ENCODE data around the gene TPI1. TPM values are rescaled to one million over a fixed set of nuclear protein-coding genes. Genes with fewer than 3 reads are reported as not detected.

TPI1 gene
- total RNA-seq, 1 experiment from 2014 or later = 1,259 TPM

DNA sequence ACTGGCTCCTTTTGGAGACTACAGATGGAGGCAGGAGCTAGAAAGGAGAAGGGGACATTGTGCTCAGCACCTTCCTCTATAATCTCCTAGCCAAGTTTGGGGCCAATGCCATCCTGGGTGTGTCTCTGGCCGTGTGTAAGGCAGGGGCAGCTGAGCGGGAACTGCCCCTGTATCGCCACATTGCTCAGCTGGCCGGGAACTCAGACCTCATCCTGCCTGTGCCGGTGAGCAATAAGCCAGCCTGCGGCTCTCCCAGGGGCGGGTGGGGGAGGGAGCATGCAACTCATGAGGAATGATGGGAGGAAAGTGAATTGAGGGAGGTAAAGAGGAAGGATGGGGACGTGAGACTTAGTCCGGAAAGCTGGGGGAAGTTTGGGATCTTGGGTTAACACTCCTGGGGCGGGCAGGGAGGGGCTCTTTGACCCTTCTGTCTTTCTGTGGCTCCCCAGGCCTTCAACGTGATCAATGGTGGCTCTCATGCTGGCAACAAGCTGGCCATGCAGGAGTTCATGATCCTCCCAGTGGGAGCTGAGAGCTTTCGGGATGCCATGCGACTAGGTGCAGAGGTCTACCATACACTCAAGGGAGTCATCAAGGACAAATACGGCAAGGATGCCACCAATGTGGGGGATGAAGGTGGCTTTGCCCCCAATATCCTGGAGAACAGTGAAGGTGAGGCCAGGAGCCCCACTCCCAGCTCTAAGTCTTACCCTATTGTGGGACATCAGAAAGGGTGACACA is 50.3 kb downstream of the TPI1 start:
- H3K9ac ChIP-seq (ENCODE audit: low read length) = no peak overlapping the region
- ATAC-seq = no peak
- H3K9me2 ChIP-seq (replicated peaks; ENCODE audit: low read length) = no peaks in the 10 kb centered on the region
- DNase-seq = no peak
- H3K4me3 ChIP-seq (ENCODE audit: low read length) = no peak overlapping the region
- H3K4me2 ChIP-seq (ENCODE audit: low read length) = no peak overlapping the region
- POLR2A ChIA-PET (ENCODE audit: unreplicated experiment) = no interaction called here
- BruUV-seq (replicated peaks) = no TSS peak
- TF ChIP-seq, protein P1, sequence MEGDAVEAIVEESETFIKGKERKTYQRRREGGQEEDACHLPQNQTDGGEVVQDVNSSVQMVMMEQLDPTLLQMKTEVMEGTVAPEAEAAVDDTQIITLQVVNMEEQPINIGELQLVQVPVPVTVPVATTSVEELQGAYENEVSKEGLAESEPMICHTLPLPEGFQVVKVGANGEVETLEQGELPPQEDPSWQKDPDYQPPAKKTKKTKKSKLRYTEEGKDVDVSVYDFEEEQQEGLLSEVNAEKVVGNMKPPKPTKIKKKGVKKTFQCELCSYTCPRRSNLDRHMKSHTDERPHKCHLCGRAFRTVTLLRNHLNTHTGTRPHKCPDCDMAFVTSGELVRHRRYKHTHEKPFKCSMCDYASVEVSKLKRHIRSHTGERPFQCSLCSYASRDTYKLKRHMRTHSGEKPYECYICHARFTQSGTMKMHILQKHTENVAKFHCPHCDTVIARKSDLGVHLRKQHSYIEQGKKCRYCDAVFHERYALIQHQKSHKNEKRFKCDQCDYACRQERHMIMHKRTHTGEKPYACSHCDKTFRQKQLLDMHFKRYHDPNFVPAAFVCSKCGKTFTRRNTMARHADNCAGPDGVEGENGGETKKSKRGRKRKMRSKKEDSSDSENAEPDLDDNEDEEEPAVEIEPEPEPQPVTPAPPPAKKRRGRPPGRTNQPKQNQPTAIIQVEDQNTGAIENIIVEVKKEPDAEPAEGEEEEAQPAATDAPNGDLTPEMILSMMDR (conservative IDR thresholded peaks at IDR 0.05; ENCODE audit: low read depth, low read length) = no peak
- no peak for TF ChIP-seq EZH2 (IDR thresholded peaks at IDR 0.05; ENCODE audit: low read length, unreplicated experiment)
- no peak for TF ChIP-seq EZH2phosphoT487 (IDR thresholded peaks at IDR 0.05; ENCODE audit: borderline replicate concordance, low read length)
- no peaks in the 10 kb centered on the region for H3K9me3 ChIP-seq (ENCODE audit: low read length)
- CTCF ChIA-PET = no interaction called here
- H3K27me3 ChIP-seq (ENCODE audit: low read length) = no peaks in the 10 kb centered on the region
- no peaks in the 10 kb centered on the region for H4K20me1 ChIP-seq (ENCODE audit: low read length)
- H3K27ac ChIP-seq (ENCODE audit: low read length) = no peak overlapping the region
- no peak overlapping the region for H2AFZ ChIP-seq (ENCODE audit: low read length)
- intact Hi-C loops (cut with micrococcal nuclease) = no loop called here
- H3K4me1 ChIP-seq (ENCODE audit: insufficient read depth, low read length) = 0 out of 2 replicates have a peak, but pooled peaks cover 4% of the 10 kb centered on the region
- H3K79me2 ChIP-seq (ENCODE audit: low read length) = peaks cover 15% of the 10 kb centered on the region
- H3F3A ChIP-seq (ENCODE audit: low read length, unreplicated experiment) = no peaks in the 10 kb centered on the region
- H3K36me3 ChIP-seq (ENCODE audit: low read depth, low read length) = no peaks in the 10 kb centered on the region

DNA sequence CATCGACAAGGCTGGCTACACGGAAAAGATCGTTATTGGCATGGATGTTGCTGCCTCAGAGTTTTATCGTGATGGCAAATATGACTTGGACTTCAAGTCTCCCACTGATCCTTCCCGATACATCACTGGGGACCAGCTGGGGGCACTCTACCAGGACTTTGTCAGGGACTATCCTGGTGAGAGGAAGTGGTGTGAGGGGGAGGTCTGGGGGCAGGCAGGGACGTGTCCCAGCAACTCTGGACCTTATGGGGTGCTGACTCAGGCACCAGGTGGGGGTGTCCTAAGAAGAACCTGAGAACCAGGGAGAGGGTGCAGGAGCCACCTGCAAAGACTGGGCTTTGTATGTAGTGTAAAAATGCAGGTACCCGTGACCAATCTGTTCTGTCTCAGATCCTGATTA is 52.3 kb downstream of the TPI1 start:
- no peak overlapping the region for H3K4me3 ChIP-seq (ENCODE audit: low read length)
- no peaks in the 10 kb centered on the region for H3K36me3 ChIP-seq (ENCODE audit: low read depth, low read length)
- intact Hi-C loops (cut with micrococcal nuclease) = no loop called here
- no peaks in the 10 kb centered on the region for H3K9me2 ChIP-seq (replicated peaks; ENCODE audit: low read length)
- TF ChIP-seq, protein P1 (conservative IDR thresholded peaks at IDR 0.05; ENCODE audit: low read depth, low read length) = 0 out of 2 replicates have a peak, but pooled peaks have one; percentile 20
- TF ChIP-seq EZH2phosphoT487 (IDR thresholded peaks at IDR 0.05; ENCODE audit: borderline replicate concordance, low read length) = no peak
- H4K20me1 ChIP-seq (ENCODE audit: low read length) = no peaks in the 10 kb centered on the region
- BruUV-seq (replicated peaks) = no TSS peak
- DNase-seq (no peak), ATAC-seq (no peak)
- no peak overlapping the region for H3K27ac ChIP-seq (ENCODE audit: low read length)
- POLR2A ChIA-PET (ENCODE audit: unreplicated experiment) = no interaction called here
- no peaks in the 10 kb centered on the region for H3F3A ChIP-seq (ENCODE audit: low read length, unreplicated experiment)
- peaks cover 14% of the 10 kb centered on the region for H3K79me2 ChIP-seq (ENCODE audit: low read length)
- no peak overlapping the region for H3K9ac ChIP-seq (ENCODE audit: low read length)
- H3K4me1 ChIP-seq (ENCODE audit: insufficient read depth, low read length) = peaks cover 7% of the 10 kb centered on the region
- H2AFZ ChIP-seq (ENCODE audit: low read length) = no peak overlapping the region
- no peak overlapping the region for H3K4me2 ChIP-seq (ENCODE audit: low read length)
- H3K27me3 ChIP-seq (ENCODE audit: low read length) = no peaks in the 10 kb centered on the region
- CTCF ChIA-PET = no interaction called here
- no peaks in the 10 kb centered on the region for H3K9me3 ChIP-seq (ENCODE audit: low read length)

Other genes starting within 250 kb of the TPI1 start
- gene LPAR5, start 231.6 kb upstream of the TPI1 start, total RNA-seq (2014; rRNA removed) = 2.3 and 4.3 TPM in 2 replicates
- 0.77 TPM in 1 of 2 replicates, not detected in the other for gene ACRBP, start 220.1 kb upstream of the TPI1 start, total RNA-seq (2014; rRNA removed)
- gene ING4, start 204.4 kb upstream of the TPI1 start, total RNA-seq (2014; rRNA removed) = 17.0 and 23.8 TPM in 2 replicates
- 19.6 and 22.3 TPM in 2 replicates for gene ZNF384, start 178.2 kb upstream of the TPI1 start, total RNA-seq (2014; rRNA removed)
- gene PIANP, start 166.7 kb upstream of the TPI1 start, total RNA-seq (2014; rRNA removed) = not detected in 2 replicates
- gene COPS7A, start 143.5 kb upstream of the TPI1 start, total RNA-seq (2014; rRNA removed) = 82.3 and 86.9 TPM in 2 replicates
- 222 and 248 TPM in 2 replicates for gene MLF2, start 114.4 kb upstream of the TPI1 start, total RNA-seq (2014; rRNA removed)
- gene PTMS, start 101.2 kb upstream of the TPI1 start, total RNA-seq (2014; rRNA removed) = 46.4 and 84.7 TPM in 2 replicates
- 0.40 and 0.58 TPM in 2 replicates for gene LAG3, start 95.0 kb upstream of the TPI1 start, total RNA-seq (2014; rRNA removed)
- 0.23 TPM in 1 of 2 replicates, not detected in the other for gene CD4, start 78.0 kb upstream of the TPI1 start, total RNA-seq (2014; rRNA removed)
- not detected in 2 replicates for gene GPR162, start 45.7 kb upstream of the TPI1 start, total RNA-seq (2014; rRNA removed)
- 9.3 and 24.4 TPM in 2 replicates for gene P3H3, start 39.1 kb upstream of the TPI1 start, total RNA-seq (2014; rRNA removed)
- 1.8 TPM in 1 of 2 replicates, not detected in the other for gene GNB3, start 26.6 kb upstream of the TPI1 start, total RNA-seq (2014; rRNA removed)
- 52.1 and 92.0 TPM in 2 replicates for gene CDCA3, start 16.2 kb upstream of the TPI1 start, total RNA-seq (2014; rRNA removed)
- gene USP5, start 15.4 kb upstream of the TPI1 start, total RNA-seq (2014; rRNA removed) = 107 and 113 TPM in 2 replicates
- 8.4 and 9.2 TPM in 2 replicates for gene SPSB2, start 5.8 kb downstream of the TPI1 start, total RNA-seq (2014; rRNA removed)
- gene LRRC23, start 37.3 kb downstream of the TPI1 start, total RNA-seq (2014; rRNA removed) = 5.1 and 13.6 TPM in 2 replicates
- gene ENO2, start 47.0 kb downstream of the TPI1 start, total RNA-seq (2014; rRNA removed) = 30.2 and 35.2 TPM in 2 replicates
- gene ATN1, start 60.4 kb downstream of the TPI1 start, total RNA-seq (2014; rRNA removed) = 11.6 and 41.5 TPM in 2 replicates
- gene RNU7-1, start 76.3 kb downstream of the TPI1 start, total RNA-seq (2014; rRNA removed) = not detected in 2 replicates
- 125 and 130 TPM in 2 replicates for gene C12orf57, start 76.5 kb downstream of the TPI1 start, total RNA-seq (2014; rRNA removed)
- 22.5 and 28.4 TPM in 2 replicates for gene PTPN6, start 83.8 kb downstream of the TPI1 start, total RNA-seq (2014; rRNA removed)
- 353 and 376 TPM in 2 replicates for gene PHB2, start 103.1 kb downstream of the TPI1 start, total RNA-seq (2014; rRNA removed)
- 40.7 and 44.3 TPM in 2 replicates for gene EMG1, start 103.4 kb downstream of the TPI1 start, total RNA-seq (2014; rRNA removed)
- 16.3 and 21.5 TPM in 2 replicates for gene LPCAT3, start 150.9 kb downstream of the TPI1 start, total RNA-seq (2014; rRNA removed)
- 2.1 and 2.9 TPM in 2 replicates for gene C1S, start 193.2 kb downstream of the TPI1 start, total RNA-seq (2014; rRNA removed)
- 4.4 and 9.6 TPM in 2 replicates for gene C1R, start 224.9 kb downstream of the TPI1 start, total RNA-seq (2014; rRNA removed)
- 8.2 and 8.9 TPM in 2 replicates for gene C1RL, start 241.7 kb downstream of the TPI1 start, total RNA-seq (2014; rRNA removed)